ENCODE data around the gene POU3F1.

The POU3F1 gene

GRCh38 chr1:38073534-38074301, 27.1 kb upstream of the POU3F1 start:
- DNase-seq (ENCODE audit: low spot score) = no peak

- DNase-seq (ENCODE audit: low spot score) = no peak
Observed at GRCh38 chr1:38072858-38073257, 26.3 kb upstream of the POU3F1 start.

GRCh38 chr1:38071312-38072256, 25.0 kb upstream of the POU3F1 start:
- peak; percentile 14 for DNase-seq (ENCODE audit: low spot score)

- DNase-seq (ENCODE audit: low spot score) = no peak
Observed at GRCh38 chr1:38068980-38069340, 22.4 kb upstream of the POU3F1 start.

- DNase-seq (ENCODE audit: low spot score) = no peak
Observed at GRCh38 chr1:38068220-38068979, 21.8 kb upstream of the POU3F1 start.

- DNase-seq (ENCODE audit: low spot score) = no peak
Observed at GRCh38 chr1:38064197-38064903, 17.8 kb upstream of the POU3F1 start.

GRCh38 chr1:38063616-38064015, 17.0 kb upstream of the POU3F1 start:
- no peak for DNase-seq (ENCODE audit: low spot score)

GRCh38 chr1:38062361-38063288, 16.0 kb upstream of the POU3F1 start:
- no peak for DNase-seq (ENCODE audit: low spot score)

GRCh38 chr1:38061883-38062328, 15.3 kb upstream of the POU3F1 start:
- DNase-seq (ENCODE audit: low spot score) = no peak

GRCh38 chr1:38061290-38061689, 14.7 kb upstream of the POU3F1 start:
- DNase-seq (ENCODE audit: low spot score) = no peak

- DNase-seq (ENCODE audit: low spot score) = no peak
Observed at GRCh38 chr1:38060498-38060897, 13.9 kb upstream of the POU3F1 start.

- DNase-seq (ENCODE audit: low spot score) = no peak
Observed at GRCh38 chr1:38059635-38060250, 13.2 kb upstream of the POU3F1 start.

GRCh38 chr1:38055965-38056364, 9.4 kb upstream of the POU3F1 start:
- DNase-seq (ENCODE audit: low spot score) = no peak

- DNase-seq (ENCODE audit: low spot score) = no peak
Observed at GRCh38 chr1:38055398-38055797, 8.8 kb upstream of the POU3F1 start.

GRCh38 chr1:38053416-38054091, 7.0 kb upstream of the POU3F1 start:
- no peak for DNase-seq (ENCODE audit: low spot score)

- DNase-seq (ENCODE audit: low spot score) = no peak
Observed at GRCh38 chr1:38052750-38053415, 6.3 kb upstream of the POU3F1 start.

GRCh38 chr1:38051079-38051543, 4.5 kb upstream of the POU3F1 start:
- no peak for DNase-seq (ENCODE audit: low spot score)

- DNase-seq (ENCODE audit: low spot score) = no peak
Observed at GRCh38 chr1:38050397-38051078, 3.9 kb upstream of the POU3F1 start.

Measured in cerebellar cortex (tissue), 1 donor.